ENCODE results near the gene ZG16B.

ZG16B gene

DNA sequence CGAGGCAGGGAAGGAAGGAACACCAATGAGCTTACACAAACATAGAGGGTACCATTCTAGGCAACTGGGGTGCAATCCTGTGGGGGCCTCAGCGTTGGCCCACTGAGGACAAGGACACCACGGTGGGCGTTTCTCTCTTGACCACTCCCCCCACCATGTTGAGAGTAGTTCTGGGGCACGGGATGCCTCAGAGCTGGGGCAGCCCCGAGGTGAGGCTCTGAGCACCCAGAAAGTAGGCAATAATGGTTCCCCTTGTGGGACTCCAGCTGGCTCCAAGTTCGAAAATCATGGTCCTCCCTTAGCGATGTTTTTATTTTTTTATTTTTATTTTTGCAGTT, 8.0 kb upstream of the ZG16B start:
- TF ChIP-seq, protein P1, sequence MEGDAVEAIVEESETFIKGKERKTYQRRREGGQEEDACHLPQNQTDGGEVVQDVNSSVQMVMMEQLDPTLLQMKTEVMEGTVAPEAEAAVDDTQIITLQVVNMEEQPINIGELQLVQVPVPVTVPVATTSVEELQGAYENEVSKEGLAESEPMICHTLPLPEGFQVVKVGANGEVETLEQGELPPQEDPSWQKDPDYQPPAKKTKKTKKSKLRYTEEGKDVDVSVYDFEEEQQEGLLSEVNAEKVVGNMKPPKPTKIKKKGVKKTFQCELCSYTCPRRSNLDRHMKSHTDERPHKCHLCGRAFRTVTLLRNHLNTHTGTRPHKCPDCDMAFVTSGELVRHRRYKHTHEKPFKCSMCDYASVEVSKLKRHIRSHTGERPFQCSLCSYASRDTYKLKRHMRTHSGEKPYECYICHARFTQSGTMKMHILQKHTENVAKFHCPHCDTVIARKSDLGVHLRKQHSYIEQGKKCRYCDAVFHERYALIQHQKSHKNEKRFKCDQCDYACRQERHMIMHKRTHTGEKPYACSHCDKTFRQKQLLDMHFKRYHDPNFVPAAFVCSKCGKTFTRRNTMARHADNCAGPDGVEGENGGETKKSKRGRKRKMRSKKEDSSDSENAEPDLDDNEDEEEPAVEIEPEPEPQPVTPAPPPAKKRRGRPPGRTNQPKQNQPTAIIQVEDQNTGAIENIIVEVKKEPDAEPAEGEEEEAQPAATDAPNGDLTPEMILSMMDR (IDR thresholded peaks at IDR 0.05; ENCODE audit: control extremely low read depth, extremely low read depth, low read depth, missing control alignments), result no peak
- ChIA-PET CTCF (interaction anchor here (1.7 to 4.5 kb wide), 3 partner anchors 11 to 46 kb away, joined by 5 to 18 read pairs (median 5); no protein-coding TSS in a partner anchor), POLR2A (no interaction called here)
- DNase-seq (ENCODE audit: extremely low spot score), result no peak

DNA sequence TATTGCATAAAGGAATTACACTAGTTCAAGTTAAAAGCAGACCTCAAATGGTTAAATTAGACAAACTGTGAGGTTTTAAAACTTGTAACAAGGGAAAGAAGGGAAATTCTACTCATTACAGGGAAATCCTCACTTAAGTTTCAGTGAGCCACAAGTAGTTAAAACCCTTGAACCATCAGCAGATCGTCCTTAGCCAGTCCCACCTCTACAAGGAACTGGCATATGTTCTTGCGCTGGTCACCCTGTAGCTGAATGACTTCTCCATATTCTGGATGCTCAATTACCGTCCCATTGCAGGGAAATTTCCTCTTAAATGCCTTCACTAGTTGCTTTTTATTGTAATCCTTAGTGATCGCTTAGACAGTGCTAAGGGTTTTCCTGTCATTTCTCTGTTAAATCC, 7.6 kb upstream of the ZG16B start:
- POLR2A ChIA-PET, result no interaction called here
- TF ChIP-seq, protein P1 (IDR thresholded peaks at IDR 0.05; ENCODE audit: control extremely low read depth, extremely low read depth, low read depth, missing control alignments), result no peak
- CTCF ChIA-PET, result interaction anchor here (1.7 to 4.5 kb wide), 3 partner anchors 11 to 46 kb away, joined by 5 to 18 read pairs (median 5); no protein-coding TSS in a partner anchor
- no peak for DNase-seq (ENCODE audit: extremely low spot score)

DNA sequence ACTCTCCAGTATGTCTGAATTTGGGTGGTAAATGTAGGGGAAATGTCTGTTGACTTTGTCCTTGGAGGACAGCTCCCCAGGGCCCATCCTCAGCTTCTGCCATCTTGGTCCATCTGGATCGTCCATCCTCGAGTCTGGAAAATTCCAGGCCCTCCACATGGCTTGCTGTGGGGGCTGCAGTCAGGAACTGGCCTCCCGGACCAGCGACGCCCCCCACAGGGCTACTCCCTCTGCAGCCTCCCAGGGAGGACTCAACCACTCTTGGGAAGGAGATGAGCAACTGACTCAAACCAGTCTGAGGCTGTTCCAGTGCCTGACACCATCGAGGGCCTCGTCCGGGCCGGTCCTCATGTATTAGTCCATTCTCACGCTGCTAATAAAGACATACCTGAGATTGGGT, 5.5 kb upstream of the ZG16B start:
- TF ChIP-seq, protein P1 (IDR thresholded peaks at IDR 0.05; ENCODE audit: control extremely low read depth, extremely low read depth, low read depth, missing control alignments), result no peak
- ChIA-PET CTCF (interaction anchor here (4.5 kb wide), 1 partner anchor 14 kb away, joined by 18 read pairs; no protein-coding TSS in a partner anchor), POLR2A (no interaction called here)
- no peak for DNase-seq (ENCODE audit: extremely low spot score)

DNA sequence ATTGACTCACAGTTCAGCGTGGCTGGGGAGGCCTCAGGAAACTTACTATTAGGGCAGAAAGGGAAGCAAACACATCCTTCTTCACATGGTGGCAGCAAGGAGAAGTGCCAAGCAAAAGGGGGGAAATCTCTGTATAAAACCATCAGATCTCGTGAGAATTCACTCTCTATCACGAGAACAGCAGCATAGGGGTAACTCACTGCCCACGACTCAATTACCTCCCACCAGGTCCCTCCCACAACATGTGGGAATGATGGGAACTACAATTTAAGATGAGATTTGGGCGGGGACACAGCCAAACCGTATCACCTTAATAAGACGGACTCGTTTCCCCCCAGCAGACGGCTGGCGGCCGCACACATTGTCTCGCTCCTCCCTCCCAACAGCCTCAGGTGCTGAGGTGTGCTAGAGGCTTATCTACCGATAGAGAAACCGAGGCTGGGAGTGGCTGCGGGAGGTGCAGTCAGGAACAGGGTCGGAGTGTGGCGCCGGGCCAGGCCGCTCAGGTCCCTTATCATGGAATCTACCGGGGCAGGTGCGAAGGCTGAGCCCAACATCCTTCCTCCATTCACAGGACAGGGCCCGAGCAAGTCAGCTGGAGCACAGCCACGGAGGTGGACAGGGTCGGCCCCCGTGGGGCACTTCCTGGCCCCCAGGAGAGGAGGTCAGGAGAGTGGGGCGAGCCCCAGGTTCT, 4.9 kb upstream of the ZG16B start:
- ChIA-PET POLR2A (no interaction called here), CTCF (interaction anchor here (4.5 kb wide), 1 partner anchor 14 kb away, joined by 18 read pairs; no protein-coding TSS in a partner anchor)
- TF ChIP-seq, protein P1 (IDR thresholded peaks at IDR 0.05; ENCODE audit: control extremely low read depth, extremely low read depth, low read depth, missing control alignments), result no peak

DNA sequence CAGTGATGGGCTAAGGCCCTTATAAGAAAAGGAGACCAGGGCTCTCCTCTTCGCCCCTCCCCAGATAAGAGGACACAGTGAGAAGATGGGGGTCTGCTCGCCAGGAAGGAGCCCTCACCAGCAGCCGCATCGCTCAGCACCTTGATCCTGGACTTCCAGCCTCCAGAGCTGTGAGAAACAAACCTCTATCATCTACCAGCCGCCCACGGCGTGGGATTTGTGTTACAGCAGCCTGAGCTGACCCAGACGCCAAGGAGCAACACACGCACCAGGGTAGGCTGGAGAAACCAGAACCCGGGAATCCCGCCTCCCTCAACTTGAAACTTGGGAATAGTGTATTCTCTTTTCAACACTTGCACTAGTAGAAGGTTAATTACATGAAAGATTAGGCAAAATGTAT, 4.2 kb upstream of the ZG16B start:
- TF ChIP-seq, protein P1 (IDR thresholded peaks at IDR 0.05; ENCODE audit: control extremely low read depth, extremely low read depth, low read depth, missing control alignments), result no peak
- no peak for DNase-seq (ENCODE audit: extremely low spot score)
- POLR2A ChIA-PET, result no interaction called here
- CTCF ChIA-PET, result interaction anchor here (1.0 kb wide), 1 partner anchor 13 kb away, joined by 3 read pairs; no protein-coding TSS in a partner anchor

More for the DNA sequence above, 4.9 kb upstream of the ZG16B start:
- no peak for DNase-seq (ENCODE audit: extremely low spot score)

DNA sequence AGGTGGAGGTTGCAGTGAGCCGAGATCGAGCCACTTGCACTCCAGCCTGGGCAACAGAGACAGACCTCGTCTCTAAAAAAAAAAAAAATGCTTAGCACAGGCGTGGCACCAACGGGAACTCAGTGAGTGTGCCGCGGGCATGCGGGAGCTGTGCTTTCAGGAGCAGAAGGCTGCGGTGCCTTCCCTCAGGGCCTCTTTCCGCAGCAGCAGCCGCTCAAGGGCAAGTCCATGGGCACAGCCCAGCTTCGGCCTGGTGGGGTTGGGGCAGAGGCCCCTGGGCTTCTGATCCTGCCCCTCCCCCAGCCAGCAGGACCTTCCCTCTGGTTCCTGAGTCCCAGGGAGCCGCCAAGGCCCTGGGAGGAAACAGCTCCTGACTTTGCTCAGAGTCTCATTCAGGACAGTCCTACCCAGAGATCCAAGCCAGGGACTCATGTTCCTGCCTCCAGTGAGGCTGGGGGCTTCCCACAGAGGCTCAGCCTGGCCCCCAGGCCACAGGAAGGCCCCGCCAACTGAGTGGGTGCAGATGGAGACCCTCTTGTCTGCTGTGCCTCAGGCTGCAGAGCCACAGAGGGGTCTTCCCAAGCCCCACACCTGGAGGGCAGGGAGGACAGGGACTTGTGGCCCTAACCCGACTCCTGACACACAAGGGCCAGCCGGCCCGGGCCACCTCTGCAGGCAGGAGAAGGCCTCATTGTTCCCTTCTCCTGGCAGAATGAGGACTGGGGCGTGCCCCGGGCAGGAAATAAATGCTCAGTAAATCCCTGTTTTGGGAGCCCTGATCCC, 3.3 kb upstream of the ZG16B start:
- no peak for DNase-seq (ENCODE audit: extremely low spot score)
- TF ChIP-seq, protein P1 (IDR thresholded peaks at IDR 0.05; ENCODE audit: control extremely low read depth, extremely low read depth, low read depth, missing control alignments), result no peak
- CTCF ChIA-PET, result interaction anchor here (1.0 kb wide), 1 partner anchor 12 kb away, joined by 3 read pairs; no protein-coding TSS in a partner anchor
- POLR2A ChIA-PET, result no interaction called here

Measured in GM10248 (cell line).